CMK (cell line): ENCODE data around the gene ERAL1.
"Not testable (repeated sequence)": the region's sequence is repeated elsewhere in the genome, so short reads cannot be mapped to it uniquely, and the experiment has no call there.

ENCODE experiments used
- DNase-seq: peaks from one replicate; pipeline ENCODE4 v3.0.0-alpha.2; 2010; ENCODE audit warnings: low read depth

Gene ERAL1

GRCh38 chr17:28854457-28855335 lies at the start of gene ERAL1:
Gene ERAL1, plus strand, starts transcription at chr17:28855016. Its CDS starts 19 bp downstream, at chr17:28855035.
- DNase-seq = no peak

DNA sequence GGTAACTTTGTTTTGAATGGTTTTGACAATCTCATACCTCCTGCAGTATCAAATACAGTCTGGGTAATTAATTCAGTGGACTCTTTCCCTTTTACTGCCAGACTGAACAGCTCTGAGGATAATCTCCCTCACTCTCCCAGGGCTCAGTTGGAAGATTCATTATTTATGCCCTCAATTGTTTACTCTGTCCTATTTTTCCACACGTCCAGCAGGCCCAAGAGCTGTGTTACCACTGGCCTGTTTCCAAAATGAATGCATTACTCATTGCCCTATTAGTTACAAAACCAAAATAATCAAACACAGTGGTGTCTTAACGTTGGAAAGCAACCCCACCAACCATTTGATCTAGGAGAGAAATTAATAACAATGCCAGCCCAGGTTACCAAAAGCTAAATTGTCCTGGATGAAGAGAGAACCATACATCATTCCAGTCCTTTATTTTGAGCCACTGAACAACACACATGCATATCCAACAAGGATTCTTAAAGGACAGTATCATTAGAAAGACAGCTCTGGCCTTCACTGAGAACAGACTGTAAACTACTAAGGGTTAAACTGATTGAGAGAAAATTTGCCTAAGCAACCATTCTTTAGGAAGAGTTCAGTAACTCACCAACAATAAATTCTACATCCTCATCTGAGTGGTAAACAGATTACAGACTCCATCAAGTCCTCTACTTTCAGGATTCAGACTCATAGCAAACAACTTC lies 46.7 kb upstream of the ERAL1 start:
- DNase-seq = no peak

- DNase-seq = no peak
Observed at GRCh38 chr17:28810437-28810836, 44.4 kb upstream of the ERAL1 start.

- peak; percentile 18 for DNase-seq
Observed at GRCh38 chr17:28811651-28812090, 43.1 kb upstream of the ERAL1 start.

DNA sequence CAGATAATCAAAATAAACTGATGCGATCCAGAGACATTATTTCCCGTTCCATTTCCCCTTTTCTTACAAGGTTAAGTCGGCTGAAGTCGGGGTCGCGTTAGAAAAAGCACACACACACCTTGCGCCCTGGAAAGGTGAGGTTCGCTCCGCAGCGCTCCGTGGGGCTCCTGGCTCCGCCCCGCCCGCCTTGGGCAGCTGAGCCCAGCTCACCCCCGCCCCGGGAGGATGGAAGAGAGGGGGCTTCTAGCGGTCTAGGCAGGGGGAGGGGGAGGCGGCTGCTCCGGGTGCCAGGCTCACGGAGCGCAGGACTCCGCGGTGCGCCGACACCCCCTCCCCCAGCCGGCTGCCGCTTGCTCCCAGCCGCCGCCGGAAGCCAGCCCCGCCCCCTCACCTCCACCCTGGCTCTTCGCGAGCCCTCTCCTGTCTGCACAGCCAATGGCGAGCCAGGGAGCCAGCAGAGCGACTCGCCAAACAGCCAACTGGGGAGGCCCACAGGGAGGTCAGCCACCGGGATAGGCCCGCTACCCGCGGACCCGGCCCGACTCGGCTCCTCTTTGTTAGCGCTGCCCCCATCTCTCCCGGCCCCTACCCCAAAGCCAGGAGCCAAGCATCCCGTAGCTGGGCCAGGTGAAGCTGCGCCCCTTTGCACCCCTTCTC lies 42.6 kb upstream of the ERAL1 start:
- DNase-seq = peak; percentile 88

DNA sequence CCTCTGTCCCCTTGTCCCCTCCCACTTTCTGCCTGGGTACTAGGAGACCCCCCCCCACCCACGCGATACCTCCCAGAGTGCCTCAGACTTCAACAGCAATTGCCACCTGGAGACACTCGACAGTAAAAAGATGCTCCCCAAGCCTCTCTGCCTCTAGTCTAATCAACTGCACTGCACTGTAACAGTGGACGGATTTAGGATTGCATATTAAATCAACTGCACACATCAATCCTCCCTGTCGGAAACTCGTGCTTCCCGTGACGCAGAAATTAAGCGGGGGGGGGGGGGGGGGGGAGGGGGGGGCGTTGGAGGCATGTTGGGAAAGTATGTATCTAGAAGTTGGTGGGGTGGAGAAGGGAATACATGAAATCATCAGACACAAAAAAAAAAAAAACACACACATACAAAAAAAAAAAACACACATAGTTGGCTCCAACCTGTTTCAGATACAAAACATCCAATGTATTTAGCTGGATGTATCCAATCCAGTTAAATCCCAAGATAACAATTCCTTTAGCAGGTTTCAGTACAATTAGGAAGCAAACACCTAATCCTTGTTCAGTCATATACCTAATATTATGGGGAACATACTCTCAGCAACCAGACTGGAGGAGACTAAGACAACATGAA lies 42.0 kb upstream of the ERAL1 start:
- DNase-seq = no peak

DNA sequence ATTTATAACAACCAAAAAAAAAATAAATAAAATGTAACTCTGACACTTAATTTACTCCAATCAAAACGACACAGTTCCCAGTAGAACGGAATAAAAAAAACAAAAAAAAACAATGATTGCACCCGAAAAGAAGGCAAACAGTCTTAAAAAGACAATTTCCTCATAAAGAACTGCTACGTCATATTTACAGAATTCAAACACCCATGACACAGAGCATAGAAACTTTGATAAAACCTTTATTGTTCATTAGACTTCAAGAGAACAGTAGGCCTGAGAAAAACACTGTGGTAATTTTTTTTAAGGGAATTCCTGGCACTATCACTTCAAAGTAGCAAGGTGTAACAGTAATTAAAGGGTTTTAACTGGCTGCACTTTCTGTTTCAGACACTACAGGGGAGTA lies 38.3 kb upstream of the ERAL1 start:
- no peak for DNase-seq

- DNase-seq = no peak
Observed at GRCh38 chr17:28818819-28819221, 36.0 kb upstream of the ERAL1 start.

GRCh38 chr17:28819582-28819981 lies 35.2 kb upstream of the ERAL1 start:
- no peak for DNase-seq

GRCh38 chr17:28827672-28828071 lies 27.1 kb upstream of the ERAL1 start:
- DNase-seq = no peak

DNA sequence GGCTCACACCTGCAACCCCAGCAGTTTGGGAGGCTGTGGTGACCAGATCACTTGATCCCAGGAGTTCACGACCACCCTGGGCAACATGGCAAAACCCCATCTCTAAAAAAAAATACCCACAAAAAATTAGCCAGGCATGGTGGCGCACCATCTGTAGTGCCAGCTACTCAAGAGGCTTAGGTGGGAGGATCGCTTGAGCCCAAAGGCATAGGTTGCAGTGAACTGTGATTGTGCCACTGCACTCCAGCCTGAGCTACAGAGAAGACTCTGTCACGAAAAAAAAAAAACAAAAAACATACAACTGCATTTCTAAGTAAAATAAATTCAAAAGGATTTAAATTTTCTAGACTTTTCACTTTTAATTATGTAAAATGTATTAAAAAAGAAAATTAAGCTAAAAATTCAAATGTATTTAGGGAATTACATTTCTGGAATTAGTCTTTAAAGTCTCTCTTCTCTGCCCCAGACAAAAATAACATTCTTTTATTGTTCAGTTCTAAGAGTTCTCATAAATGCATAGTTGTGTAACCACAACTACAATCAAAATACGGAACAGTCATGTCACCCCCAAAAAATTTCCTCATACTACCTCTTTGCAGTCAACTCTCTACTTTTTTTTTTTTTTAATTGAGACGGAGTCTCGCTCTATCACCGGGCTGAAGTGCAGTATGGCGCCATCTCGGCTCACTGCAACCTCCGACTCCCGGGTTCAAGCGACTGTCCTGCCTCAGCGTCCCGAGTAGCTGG lies 26.3 kb upstream of the ERAL1 start:
- no peak for DNase-seq

GRCh38 chr17:28834420-28834819 lies 20.4 kb upstream of the ERAL1 start:
- DNase-seq = no peak

- DNase-seq = not testable (repeated sequence)
Observed at GRCh38 chr17:28836541-28836940, 18.3 kb upstream of the ERAL1 start.

DNA sequence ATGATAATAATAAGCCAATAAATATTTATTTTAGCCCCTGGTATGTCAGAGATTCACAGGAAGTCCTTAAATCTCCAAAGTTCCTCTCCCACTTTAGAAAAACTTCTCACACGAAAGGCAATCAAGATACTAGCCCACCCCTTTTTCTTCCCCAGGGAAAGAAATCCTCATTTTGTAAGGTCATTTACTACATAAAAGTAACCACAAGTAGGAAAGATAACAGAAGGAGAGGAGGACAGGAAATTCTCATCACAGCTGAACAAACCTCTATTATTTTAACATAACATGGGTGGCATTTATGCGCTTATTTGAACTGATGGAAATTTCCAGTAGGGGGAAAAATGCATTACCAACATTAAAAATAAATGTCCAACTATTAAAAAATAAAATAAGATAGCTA lies 15.6 kb upstream of the ERAL1 start:
- no peak for DNase-seq

DNA sequence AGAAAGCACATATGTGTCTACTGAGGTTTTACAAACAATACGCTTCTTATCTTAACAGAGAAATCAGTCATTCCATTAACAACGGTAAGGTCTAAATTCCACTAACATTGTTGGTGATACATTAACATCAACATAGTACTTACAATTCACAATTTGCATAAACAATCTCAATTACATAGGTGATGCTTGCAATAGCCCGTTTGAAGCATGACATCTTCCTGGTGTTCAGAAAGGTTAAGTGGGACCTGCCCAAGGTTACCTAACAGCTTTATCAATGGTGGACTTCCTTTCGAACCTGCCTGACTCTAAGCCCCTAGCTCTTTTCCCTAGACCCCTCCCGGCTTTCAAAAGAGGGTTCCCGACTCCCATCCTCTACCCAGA lies 12.9 kb upstream of the ERAL1 start:
- DNase-seq = no peak

GRCh38 chr17:28842282-28843012 lies 12.4 kb upstream of the ERAL1 start, which contains the start of gene FAM222B:
Gene FAM222B, minus strand, starts transcription at chr17:28842790. Its CDS starts 76,123 bp downstream, at chr17:28766667.
- peak; percentile 85 for DNase-seq

DNA sequence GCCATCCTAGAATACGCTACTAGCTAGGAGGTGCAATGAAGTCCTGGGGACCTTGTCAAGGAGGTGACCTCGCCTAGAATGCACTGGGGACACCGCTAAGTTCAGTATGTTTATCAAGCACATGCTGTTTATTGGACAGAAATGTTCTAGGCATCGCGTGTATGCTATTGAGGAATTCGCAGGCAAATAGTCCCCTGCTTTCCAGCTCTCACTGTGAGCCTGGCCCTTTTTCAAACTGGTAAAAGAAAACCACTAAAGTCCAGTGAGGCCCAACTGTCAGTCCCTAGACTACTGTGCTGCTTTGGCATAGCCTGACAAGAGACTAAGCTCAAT lies 11.0 kb upstream of the ERAL1 start:
- no peak for DNase-seq

DNA sequence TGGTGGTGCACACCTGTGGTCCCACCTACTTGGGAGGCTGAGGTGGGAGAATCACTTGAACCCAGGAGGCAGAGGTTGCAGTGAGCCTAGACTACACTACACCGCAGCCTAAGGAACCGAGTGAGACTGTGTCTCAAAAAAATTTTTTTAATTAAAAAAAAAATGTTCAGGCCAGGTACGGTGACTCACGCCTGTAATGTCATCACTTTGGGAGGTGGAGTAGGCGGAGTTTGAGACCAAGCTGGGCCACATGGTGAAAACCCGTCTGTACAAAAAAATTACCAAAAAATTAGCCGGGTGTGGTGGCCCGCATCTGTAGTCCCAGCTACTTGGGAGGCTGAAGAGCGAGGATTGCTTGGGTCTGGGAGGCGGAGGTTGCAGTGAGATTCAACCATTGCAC lies 8.6 kb upstream of the ERAL1 start:
- DNase-seq = no peak

GRCh38 chr17:28846699-28847098 lies 8.1 kb upstream of the ERAL1 start:
- DNase-seq = not testable (repeated sequence)

DNA sequence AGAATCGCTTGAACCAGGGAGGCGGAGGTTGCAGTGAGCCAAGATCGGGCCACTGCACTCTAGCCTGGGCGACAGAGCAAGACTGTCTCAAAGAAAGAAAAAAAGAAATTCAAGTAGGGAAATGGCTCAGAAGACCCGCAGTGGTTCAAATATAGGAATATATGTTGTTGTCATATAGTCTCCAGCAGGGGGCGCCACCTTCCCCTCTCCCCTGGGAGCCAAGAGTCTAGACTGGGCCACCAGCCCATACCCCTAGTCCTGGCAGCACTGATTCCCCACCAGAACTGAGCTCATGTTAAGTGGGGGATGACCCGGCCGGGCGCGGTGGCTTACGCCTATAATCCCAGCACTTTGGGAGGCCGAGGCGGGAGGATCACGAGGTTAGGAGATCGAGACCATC lies 6.1 kb upstream of the ERAL1 start:
- DNase-seq = not testable (repeated sequence)

DNA sequence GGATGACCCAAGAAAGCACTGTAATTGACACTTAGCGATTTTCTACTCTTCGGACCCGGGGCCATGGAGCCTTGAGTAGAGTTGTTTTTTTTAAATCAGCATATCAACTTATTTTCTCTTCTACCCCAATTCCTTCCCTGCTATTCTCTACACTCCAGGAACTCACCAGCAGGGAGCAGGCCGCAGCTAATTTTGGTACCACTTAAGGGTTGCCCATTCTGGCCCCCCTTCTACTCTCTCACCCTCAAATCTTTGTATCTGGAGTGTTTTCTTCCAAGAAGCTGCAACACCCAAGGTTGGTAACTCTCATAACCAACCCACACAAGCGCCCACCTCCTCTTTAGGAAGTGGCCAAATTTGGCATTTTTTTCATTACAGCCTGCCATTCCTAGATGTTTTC lies 5.5 kb upstream of the ERAL1 start:
- DNase-seq = no peak
